Stimulated activated naive CD4-positive, alpha-beta T cell (primary cell): ENCODE data around the gene PPP4R3A.
"Not testable (repeated sequence)": the region's sequence is repeated elsewhere in the genome, so short reads cannot be mapped to it uniquely, and the experiment has no call there.

Source experiments
- DNase-seq, 6 experiments: peaks; one replicate each; lab custom pipeline; 2025; lab: John Stamatoyannopoulos, UW

Gene PPP4R3A

DNA sequence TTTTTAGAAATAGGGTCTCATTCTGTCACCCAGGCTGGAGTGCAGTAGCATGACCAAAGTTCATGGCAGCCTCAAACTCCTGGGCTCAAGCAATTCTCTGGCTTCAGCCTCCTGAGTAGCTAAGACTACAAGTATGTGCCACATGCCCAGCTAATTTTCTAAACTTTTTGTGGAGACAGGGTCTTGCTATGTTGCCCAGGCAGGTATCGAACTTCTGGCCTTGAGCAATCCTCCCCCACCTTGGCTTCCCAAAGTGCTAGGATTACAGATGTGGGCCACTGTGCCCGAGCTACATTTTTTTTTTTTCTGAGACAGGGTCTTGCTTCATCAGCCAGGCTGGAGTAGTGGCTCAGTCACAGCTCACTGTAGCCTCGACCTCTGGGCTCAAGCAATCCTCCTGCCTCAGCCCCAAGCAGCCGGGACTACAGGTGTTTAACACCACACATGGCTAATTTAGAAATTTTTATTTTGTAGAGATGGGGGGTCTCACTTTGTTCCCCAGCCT, 7.1 kb downstream of the PPP4R3A start:
- DNase-seq: no peak

DNA sequence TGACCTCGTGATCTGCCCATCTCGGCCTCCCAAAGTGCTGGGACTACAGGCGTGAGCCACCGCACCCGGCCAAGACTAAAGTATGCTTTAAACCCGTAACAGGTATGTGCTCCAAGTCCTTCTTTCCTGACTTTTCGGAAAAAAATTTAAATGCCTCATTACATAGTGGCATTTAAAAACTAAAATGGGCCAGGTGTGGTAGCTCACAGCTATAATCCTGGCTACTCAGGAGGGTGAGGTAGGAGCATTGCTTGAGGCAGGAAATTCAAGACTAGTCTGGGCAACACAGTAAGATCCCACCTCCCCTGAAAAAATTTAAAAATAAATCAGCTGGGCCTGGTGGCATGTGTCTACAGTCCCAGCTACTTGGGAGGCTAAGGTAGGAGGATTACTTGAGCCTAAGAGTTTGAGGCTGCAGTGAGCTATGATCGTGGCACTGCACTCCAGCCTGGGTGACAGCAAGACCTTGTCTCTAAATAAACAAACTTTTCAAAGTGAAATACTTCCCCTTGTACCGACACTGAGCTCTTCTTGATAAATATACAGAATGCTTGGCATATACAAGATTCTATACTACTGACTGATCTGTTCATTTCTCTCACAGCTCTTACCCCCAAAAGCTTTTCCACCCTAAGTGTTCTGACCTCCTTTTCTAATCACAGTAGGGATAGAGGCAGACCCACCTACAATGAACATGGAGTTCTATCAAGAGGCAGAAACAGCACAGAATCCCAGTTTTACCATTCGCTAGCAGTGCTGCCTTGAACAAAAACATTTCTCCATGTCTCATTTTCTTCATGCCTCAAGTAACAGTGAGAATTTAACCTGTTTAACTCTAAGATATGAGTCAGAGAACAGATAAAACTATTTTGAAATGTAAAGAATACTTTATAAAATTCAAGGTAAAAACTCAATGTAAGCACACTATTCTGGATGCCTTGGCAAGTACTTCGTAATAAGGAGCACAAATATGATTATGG, 7.9 kb downstream of the PPP4R3A start:
- no peak for DNase-seq

DNA sequence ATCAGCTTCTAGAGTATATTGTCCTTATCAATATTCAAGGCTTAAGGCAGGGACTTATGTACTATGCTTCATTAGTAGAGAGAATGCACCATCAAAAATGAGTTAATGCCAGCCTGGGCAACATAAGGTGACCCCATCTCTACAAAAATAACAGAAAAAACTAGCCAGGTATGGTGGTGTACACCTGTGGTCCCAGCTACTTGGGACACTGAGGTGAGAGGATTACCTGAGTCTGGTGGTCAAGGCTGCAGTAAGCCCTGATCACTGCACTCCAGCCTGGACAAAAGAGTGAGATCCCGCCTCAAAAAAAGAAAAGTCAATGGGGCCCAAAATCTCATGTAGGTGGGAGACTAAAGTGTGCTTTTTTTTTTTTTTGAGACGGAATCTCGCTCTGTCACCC, 8.8 kb downstream of the PPP4R3A start:
- no peak for DNase-seq

DNA sequence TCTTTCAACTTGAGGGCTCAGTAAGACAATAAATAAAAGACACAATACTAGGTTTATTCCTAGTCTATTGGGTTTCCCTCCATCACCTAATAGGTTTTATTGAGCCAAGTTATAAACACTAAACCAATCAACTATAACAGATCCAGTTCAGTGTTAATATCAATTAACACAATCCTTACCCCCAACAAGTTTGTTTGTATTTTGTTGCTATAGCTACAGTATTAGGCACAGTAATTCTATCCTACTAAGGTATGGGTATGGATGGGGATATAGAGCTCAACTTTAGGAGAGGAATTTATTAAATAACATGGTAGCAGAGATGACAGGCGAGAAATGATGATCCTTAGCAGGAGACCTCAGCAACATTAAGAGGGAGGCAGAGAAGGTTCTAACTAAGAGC, 13.3 kb downstream of the PPP4R3A start:
- no peak for DNase-seq

DNA sequence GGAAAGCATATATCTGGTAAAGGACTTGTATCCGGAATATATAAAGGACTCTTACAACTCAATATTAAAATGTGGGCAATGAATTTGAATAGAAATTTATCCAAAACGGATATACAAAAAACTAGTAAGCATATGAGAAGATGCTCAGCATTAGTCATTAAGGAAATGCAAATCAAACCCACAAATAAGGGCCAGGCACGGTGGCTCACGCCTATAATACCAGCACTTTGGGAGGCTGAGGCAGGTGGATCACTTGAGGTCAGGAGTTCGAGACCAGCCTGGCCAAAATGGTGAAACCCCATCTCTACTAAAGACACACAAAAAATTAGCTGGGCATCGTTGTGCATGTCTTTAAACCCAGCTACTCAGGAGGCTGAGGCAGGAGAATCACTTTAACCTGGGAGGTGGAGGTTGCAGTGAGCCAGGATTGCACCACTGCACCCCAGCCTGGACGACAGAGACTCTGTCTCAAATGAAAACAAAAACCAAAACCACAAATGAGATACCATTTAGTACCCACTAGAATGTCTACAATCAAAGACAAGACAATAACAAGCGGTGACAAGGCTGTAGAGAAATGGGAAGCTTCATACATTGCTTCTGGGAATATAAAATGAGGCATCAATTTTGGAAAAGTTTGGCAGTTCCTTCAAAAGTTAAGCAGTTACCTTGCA, 15.6 kb downstream of the PPP4R3A start:
- not testable (repeated sequence) for DNase-seq

DNA sequence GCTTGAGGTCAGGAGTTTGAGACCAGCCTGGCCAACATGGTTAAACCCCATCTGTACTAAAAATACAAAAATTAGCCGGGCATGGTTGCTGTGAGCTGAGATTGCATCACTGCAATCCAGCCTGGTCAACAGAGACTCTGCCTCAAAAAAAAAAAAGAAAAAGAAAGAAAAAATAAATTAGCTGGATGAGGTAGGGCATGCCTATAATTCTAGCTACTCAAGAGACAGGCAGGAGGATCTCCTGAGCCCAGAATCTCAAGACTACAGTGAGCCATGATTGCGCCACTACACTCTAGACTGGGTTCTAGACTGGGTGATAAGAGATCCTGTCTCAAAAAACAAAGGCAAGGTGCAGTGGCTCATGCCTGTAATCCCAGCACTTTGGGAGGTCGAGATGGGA, 16.9 kb downstream of the PPP4R3A start:
- no peak for DNase-seq

DNA sequence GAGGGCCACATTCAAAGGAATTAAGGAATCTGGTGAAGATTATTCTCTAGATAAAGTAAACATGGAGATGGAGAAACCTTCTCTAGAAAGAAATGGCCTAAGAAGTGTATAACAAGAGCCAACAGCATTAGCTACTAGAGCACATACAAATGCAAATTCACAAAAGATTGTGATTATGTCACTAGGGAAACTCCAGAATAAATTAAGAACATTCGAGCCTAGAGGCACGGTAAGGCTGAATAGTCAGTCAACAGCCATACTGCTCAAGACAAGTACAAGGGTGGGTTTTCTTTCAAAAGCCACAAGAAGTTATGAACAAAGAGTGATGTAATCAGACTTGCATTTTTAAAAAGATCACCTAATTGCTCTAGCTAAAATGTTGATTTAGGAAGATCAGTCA, 25.4 kb downstream of the PPP4R3A start:
- no peak for DNase-seq

DNA sequence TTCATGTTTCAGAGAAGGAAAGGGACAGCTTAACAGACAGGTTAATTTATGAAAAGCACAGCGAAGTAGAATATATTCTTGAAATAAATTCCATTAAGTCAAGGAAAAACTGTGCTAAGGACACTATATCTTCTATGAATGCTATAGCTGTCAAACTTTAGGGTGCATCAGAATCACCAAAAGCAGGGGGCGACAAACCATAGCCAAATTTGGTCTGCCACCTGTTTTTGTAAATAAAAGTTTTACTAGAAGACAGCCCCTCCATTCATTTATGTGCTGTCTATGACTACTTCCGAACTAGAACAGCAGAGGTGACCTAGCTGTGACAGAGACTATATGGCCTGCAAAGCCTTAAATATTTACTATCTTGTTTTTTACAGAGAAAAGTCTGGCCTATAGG, 25.9 kb downstream of the PPP4R3A start:
- peak in 1 of 6 experiments; percentile 18 for DNase-seq

DNA sequence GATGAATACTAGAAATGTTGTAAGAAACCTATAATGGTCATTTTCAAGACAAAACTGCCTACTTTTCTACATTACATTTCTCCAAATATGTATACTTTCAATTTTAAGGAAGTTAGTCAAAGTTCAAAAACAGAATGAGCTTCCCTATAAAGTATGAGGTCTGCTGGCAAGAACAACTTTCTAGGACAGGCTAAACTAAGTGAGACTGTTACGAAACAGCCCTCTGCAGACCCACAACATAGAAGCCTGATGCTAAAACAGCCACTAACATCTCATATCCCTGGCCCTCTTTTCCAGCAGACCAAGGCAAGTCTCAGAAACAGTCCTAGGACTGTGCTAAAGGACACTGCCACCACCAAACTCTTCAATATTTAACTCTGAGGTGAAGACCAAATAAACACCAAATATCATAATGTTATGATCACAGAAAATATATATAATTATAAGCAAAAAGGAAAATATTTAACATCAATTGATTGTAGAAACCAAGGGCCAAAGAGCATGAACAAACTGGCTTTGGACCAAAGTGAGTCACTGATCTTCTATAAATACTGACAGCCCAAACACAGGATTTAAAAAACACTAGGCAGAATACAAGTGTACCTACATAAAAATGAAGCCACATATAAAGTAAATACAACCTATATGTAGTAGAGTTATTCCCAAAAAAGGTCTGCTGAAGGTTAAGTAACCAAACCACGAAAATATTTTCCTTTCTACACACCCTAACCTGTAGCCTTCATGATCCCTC, 27.7 kb downstream of the PPP4R3A start:
- DNase-seq: no peak

DNA sequence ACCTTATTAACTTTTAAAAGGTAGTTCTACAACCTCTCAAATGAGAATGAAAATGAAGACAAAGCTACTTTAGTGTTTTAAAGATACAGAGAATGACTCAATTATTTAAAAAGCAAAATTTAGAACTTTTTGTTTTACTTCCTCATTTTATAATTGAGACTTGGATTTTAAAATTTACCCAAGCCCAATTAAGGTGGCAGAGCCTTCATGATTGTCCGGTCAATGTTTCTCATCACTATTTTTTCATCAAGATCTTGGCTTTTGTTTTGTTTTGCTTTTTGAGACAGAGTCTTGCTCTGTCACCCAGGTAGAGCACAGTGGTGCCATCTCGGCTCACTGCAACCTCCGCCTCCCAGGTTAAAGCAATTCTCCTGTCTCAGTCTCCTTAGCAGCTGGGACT, 32.7 kb downstream of the PPP4R3A start:
- DNase-seq: no peak

DNA sequence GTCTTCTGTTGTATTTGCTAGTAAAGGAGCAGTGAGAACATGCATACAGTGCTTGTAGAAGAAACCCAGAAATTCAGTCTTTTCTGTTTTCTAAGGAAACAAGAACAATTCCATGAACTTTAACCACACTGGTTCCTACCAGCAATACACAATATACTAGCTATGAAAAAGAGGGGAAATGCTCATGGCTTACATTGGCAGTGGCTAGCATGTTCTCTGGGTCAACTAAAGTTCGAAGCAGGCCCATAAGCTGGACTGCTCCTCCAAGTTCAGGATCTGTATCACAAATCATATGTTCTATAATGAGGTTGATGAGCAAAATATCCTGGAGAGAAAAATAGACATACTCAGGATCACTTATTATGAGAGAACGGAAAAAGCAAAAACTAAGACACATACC, 37.1 kb downstream of the PPP4R3A start:
- no peak for DNase-seq

DNA sequence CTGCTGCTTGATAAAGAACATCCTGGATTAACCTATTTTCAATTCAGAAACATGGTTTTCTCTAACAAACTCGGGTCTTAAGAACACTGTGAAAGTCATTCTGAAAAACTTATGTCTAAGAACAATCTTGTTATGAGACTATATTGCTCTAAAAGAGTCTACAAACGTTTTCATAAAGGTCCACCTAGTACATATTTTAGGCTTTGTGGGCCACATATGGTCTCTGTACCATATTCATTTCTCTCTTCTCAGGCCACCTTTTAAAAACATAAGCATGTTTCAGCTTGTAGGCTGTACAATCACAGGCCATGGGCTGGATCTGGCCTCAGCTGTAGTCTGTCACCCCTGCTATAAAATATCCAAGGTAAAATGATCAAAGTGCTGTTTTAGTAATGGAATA, 39.9 kb downstream of the PPP4R3A start:
- DNase-seq: no peak

DNA sequence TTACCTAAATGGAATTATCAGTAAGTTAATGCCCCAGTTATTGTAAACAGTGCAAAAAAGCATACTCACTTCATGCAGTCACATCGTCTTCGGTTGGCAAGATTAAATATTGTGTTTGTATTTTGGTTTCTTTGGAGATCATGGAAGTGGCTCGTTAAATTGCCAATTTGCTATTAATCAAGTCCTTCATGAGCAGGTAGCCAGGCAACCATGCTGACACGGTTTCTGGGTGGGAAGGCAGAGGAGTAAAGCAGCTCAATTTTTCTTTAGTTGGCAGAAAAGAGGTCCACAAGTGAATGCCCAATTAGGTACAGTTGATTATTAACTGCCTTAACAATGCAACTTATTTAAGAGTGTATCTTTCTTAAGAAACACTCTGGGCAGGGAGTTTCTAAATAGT, 43.9 kb downstream of the PPP4R3A start:
- no peak for DNase-seq

DNA sequence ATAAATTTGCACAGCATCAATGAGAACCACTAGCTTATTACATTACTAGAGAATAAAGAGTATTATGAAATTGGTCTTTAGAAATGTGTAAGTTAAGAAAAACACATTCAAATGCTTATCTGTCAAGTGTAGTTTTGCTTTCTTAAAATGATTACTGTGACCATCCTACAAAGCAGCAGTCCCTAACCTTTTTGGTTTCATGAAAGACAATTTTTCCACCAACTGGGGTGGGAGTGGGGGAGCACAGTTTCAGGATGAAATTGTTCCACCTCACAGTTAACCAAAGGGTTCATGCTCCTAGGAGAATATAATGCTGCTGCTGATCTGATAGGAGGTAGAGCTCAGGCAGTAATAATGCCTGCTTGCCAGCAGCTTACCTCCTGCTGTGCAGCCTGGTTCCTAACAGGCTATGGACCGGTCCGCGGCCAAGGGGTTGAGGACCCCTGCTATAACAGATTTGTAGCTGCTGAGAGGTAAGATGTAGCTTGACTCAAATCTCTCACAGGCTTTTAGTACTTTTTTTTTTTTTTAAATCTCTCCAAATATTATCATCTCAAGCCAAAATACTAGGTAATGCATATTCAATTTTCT, 45.4 kb downstream of the PPP4R3A start:
- DNase-seq: no peak

DNA sequence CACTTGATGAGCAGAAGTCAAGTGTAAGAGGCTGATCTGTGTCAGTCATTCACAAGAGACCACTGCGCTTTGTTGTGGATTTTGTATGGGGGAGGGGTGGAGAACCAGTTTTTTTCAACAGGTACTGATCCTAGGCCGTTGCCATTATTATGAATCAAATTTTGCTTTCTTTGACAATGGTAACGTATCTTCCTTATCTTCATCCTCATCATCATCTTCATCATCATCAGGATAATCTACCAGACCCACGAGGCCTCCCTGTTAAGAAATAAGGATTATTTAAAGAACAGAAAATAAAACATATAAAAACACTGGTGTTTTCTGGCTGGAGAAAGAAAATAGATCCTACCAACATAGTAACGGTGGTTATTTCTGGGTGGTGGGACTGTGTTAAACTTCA, 51.5 kb downstream of the PPP4R3A start:
- no peak for DNase-seq

DNA sequence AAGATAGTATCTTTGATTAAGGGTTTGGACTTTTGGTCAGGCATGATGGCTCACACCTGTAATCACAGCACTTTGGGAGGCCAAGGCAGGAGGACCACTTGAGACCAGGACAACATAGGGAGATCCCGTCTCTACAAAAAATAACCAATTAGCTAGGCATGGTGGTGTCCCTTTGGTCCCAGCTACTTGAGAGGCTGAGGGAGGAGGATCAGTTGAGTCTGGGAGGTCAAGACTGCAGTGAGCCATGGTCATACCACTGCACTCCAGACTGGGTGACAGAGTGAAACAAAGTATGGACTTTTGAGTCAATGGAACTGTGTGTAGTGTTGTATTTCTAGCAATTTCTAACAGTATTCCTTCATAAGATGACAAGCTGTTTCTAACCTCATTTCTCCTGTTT, 53.8 kb downstream of the PPP4R3A start:
- no peak for DNase-seq

DNA sequence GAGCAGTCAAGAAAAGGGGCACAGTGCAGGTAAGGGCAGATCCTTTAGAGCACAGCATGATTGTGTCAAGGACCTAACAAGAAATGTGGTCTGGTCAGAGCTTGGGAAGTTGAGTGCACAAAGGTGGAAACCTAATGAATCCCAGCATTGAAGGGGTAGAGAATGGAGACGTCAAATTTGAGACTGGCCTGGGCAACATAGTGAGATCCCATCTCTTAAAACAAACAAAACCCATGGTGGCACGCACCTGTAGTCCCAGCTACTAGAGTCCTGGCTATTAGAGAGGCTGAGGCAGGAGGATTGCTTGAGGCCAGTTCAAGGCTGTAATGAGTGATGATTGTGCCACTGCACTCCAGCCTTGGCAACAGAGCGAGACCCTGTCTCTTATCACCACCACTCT, 55.5 kb downstream of the PPP4R3A start:
- no peak for DNase-seq

DNA sequence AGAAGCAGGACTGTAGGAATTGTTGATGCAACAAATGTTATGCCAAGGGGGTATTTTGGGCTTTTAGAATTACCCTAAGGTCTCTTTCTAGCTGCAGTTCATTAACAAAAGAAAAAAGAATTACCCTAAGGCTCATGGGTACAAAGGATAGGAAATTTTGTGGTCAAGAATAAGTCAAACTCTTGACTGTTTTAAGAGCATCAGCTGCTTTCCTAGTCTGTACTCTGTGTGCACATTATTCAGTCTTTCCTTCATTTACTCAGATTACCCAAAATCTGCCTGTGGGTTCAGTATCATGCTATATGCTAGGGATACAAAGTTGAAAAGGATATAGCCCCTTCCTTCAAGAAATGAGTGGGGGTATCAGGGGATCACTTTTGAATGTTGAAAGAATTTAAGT, 56.0 kb downstream of the PPP4R3A start:
- no peak for DNase-seq

DNA sequence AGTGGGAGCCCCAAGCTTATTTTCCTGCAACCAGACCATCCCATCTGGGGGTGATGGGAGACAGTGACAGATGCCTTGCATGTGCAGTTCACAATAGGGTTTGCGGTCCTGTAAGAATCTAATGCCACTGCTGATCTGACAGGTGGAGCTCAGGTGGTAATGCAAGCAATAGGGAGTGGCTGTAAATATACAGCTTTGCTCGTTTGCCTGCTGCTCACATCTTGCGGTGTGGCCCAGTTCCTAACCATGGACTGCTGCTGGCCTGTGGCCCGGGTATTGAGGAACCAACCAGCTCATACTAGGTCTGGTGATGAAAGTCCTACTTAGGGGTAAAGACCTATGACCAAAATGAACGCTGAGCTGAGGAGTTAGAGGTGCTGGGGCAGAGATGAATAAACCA, 56.4 kb downstream of the PPP4R3A start:
- peak in 1 of 6 experiments; percentile 9 for DNase-seq

DNA sequence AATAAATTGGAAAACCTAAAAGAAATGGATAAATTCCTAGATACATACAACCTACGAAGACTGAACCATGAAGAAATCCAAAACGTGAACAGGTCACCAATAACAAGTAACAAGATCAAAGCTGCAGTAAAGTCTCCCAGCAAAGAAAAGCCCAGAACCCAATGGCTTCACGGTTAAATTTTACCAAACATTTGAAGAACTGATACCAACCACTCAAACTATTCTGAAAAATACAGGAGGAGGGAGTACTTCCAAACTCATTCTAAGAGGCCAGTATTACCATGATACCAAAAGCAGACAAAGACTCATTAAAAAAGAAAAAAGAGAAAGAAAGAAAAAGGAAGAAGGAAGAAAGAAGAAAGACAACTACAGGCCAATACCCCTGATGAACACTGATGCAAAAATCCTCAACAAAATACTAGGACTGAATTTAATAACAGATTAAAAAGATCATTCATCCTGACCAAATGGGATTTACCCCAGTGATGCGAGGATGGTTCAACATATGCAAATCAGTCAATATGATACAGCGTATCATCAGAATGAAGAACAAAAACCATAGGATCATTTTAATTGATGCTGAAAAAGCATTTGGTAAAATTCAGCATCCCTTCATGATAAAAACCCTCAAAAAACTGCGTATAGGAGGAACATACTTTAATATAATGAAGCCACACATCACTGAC, 65.6 kb downstream of the PPP4R3A start:
- no peak for DNase-seq

DNA sequence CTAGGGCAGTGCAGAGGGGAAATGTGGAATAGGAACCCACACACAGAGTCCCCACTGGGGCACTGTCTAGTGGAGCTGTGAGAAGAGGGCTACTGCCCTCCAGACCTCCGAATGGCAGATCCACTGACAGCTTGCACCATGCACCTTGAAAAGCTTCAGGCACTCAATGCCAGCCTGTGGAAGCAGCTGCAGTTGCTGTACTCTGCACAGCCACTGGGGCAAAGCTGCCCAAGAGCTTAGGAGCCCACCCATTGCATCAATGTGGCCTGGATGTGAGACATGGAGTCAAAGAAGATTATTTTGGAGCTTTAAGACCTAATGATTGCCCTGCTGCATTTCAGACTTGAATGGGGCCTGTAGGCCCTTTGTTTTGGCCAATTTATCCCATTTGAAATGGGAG, 70.8 kb downstream of the PPP4R3A start:
- DNase-seq: no peak
